NCI-H345 treated with DMSO at 0.1 percent for 48 hours (cell line): Measurements from ENCODE around the gene COPS9.

ENCODE experiments used
- DNase-seq: peaks from one replicate; lab custom pipeline; 2025; ENCODE audit not compliant: unreplicated experiment; lab: John Stamatoyannopoulos, UW

COPS9 gene

GRCh38 chr2:240166191-240166590 is 30.1 kb upstream of the COPS9 start:
- DNase-seq, result no peak

- no peak for DNase-seq
Measured at GRCh38 chr2:240165661-240166060, 29.6 kb upstream of the COPS9 start.

- DNase-seq, result no peak
Measured at GRCh38 chr2:240165034-240165433, 28.9 kb upstream of the COPS9 start.

- DNase-seq, result no peak
Measured at GRCh38 chr2:240164586-240164985, 28.5 kb upstream of the COPS9 start.

- no peak for DNase-seq
Measured at GRCh38 chr2:240163844-240164574, 27.9 kb upstream of the COPS9 start.

DNA sequence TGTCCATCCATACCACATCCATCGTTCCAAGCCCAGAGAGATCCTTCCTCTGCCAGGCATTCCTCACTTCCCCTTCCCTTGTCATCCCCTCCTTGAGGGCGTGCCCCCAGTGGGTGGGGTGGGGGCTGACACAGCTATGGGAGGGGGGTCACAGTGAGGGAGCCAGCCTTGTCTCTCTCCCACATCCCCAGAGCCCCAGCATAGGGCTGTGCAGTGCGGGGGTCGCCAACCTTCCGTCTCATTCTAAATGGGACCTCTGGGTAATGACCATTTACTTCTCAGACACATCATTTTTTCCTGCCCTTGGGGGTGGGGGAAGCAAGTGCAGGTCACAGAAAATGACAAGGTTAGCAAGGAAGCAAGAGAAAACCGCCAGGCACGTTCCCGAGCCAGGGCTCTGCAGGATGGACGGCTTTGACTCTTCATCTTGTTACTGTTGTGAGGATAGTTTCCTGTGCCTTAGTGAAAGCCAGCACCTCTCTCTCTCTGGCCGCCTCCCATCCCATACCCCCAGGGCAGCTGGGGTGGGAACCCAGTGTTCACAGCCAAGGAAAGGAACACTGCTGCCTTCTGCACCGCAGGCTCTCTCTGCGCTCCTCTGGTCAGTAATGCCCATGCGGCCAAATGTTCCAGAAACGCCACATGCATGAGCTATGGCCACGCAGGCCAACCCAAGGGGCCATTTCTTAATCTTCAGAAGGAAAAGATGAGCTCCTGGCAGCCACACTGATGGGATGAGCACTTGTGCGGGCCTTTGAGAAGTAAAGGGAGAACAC is 27.0 kb upstream of the COPS9 start:
- no peak for DNase-seq

- DNase-seq, result no peak
Measured at GRCh38 chr2:240162531-240162930, 26.4 kb upstream of the COPS9 start.

DNA sequence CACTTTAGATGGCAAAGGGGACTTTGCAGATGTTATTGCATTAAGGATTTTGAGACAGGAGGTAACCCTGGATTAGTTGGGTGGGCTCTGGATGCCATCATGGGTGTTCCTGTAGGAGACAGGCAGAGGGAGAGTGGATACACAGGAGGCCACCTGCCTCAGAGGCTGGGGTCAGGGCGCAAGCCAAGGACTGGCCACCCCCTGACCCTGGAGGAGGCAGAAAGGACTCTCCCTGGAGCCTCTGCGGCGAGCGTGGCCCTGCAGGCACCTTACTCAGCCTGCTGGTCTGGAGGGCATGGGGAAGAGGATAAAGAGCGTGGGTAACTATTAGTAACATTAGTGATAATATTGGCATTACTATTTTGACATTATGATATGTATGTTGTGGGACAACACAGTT is 25.9 kb upstream of the COPS9 start:
- DNase-seq, result no peak

DNA sequence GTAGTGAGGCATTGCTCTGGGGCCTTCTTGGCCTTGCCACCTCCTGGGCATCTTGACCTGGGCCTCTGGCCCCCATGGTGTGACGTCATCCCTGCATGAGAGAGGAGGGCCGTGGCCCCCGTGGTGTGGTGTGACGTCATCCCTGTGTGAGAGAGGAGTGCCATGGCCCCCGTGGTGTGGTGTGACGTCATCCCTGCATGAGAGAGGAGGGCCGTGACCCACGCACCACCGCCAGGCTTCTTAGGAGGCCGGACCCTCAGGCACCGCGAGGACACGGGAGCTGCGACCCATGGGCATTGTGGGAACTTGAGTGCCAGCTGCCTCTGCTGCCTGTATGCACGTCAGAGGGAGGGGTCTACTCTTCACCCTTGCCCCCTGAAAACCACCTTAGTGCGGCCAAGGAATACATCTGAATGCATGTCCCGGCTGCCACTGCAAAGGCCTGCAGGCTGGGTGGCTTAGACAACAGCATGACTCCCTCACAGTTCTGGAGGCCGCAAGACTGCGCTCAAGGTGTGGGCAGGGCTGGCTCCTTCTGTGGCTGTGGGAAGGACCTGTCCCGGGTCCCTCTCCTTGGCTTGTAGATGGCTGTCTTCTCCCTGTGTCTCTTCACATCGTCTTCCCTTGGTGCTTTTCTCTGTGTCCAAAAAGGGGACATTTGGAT is 25.1 kb upstream of the COPS9 start:
- DNase-seq, result no peak

- no peak for DNase-seq
Measured at GRCh38 chr2:240160291-240161086, 24.4 kb upstream of the COPS9 start.

GRCh38 chr2:240159251-240159839 is 23.2 kb upstream of the COPS9 start:
- DNase-seq, result no peak

DNA sequence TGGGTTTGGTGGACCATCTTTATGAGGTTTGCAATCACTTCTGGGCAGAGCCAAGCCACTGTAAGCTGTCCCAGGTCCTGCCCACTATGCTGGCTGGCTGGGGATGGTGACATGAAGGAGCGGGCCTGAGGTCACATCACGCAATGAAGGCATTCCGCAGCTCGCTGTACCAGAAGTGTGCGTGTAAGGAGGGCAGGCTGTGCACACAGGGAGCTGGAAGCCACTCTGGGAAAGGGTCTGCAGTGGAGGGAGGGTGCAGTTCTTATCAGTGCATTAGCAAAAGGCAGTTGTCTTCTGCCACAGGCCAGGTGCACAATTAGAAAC is 21.0 kb upstream of the COPS9 start:
- no peak for DNase-seq

DNA sequence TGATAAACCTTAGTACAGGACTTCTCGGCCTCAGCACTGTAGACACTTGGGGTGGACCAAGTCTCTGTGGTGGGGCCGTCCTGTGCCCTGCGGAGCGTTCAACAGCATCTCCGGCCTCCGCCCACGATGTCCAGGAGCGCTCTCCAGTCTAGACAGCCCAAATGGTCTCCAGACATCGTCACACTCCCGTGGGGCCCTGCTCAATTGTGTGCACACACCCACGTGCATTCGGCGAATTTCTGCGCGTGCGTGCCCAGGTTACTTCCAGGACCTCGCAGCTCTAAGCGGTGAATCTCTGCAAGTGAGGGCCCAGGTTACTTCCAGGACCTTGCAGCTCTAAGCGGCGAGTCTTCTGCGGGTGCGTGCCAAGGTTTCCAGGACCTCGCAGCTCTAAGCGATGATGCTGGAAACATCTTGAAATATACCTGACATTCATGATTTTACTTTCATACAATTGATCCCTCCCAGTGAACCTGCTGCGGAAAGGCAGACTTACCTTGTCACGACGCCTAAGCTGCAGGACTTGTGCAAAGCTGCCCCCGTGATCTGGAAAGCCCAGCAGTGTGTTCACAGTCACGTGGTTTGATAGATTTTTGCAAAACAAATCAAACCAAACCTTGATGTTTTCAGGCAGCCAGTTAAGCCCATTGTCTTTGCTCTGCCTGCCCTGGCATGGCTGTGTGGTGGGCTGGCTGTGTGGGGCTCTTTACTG is 20.5 kb upstream of the COPS9 start:
- no peak for DNase-seq

DNA sequence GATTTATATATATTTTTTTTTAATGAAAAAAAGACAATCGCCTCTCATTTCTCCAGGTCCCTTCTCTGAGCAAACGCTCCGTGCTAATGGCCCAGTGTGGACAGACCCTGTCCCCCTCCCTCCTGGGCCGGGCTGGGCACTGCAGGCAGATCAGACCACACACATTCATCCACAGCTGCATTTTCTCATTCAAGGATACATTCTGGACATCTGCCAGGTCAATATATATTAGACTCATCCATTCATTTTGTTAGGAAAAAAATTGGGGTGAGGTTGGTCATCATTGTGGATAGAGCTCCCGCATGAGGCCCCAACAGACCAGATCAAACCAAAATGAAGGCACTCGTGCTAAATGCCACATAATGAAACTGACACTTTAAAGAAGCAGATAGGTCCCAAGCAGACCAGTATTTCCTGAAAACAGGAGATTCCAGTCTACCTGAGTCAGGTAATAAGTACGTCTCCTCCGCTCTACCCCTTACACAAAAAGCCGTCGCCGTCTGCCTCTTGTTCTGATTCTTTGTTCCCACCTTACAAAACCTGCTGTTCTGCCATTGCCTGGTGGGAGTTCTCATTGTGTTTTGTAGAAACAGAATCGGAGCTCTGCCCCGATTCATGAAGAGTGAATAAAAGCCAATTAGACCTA is 19.8 kb upstream of the COPS9 start:
- DNase-seq, result no peak

GRCh38 chr2:240155048-240155744 is 19.1 kb upstream of the COPS9 start:
- no peak for DNase-seq

- no peak for DNase-seq
Measured at GRCh38 chr2:240154606-240155005, 18.5 kb upstream of the COPS9 start.

GRCh38 chr2:240153418-240153817 is 17.3 kb upstream of the COPS9 start:
- DNase-seq, result no peak

GRCh38 chr2:240151477-240152031 is 15.4 kb upstream of the COPS9 start:
- DNase-seq, result no peak
